ENCODE measurements around the gene TSSK6.

TSSK6 gene

GRCh38 chr19:19507354-19507753, 8.0 kb downstream of the TSSK6 start:
- DNase-seq (ENCODE audit: insufficient read length, low spot score) (no peak), FAIRE-seq (no peak)

GRCh38 chr19:19506592-19506991, 8.8 kb downstream of the TSSK6 start:
- DNase-seq (ENCODE audit: insufficient read length, low spot score) (no peak), FAIRE-seq (no peak)

GRCh38 chr19:19505669-19506326, 9.6 kb downstream of the TSSK6 start:
- FAIRE-seq (no peak), DNase-seq (ENCODE audit: insufficient read length, low spot score) (no peak)

GRCh38 chr19:19504754-19505668, 10.3 kb downstream of the TSSK6 start:
- FAIRE-seq = no peak
- no peak for DNase-seq (ENCODE audit: insufficient read length, low spot score)

- FAIRE-seq (no peak), DNase-seq (ENCODE audit: insufficient read length, low spot score) (no peak)
Measured at GRCh38 chr19:19502808-19503602, 12.3 kb downstream of the TSSK6 start.

- DNase-seq (ENCODE audit: insufficient read length, low spot score) (no peak), FAIRE-seq (no peak)
Measured at GRCh38 chr19:19502281-19502680, 13.1 kb downstream of the TSSK6 start.

- no peak for DNase-seq (ENCODE audit: insufficient read length, low spot score)
- no peak for FAIRE-seq
Measured at GRCh38 chr19:19501798-19502197, 13.6 kb downstream of the TSSK6 start.

GRCh38 chr19:19500975-19501644, 14.2 kb downstream of the TSSK6 start:
- no peak for DNase-seq (ENCODE audit: insufficient read length, low spot score)
- FAIRE-seq = no peak

GRCh38 chr19:19499272-19499995, 15.9 kb downstream of the TSSK6 start:
- DNase-seq (ENCODE audit: insufficient read length, low spot score) = no peak
- FAIRE-seq = no peak

- no peak for FAIRE-seq
- DNase-seq (ENCODE audit: insufficient read length, low spot score) = no peak
Measured at GRCh38 chr19:19498255-19498991, 16.9 kb downstream of the TSSK6 start.

- DNase-seq (ENCODE audit: insufficient read length, low spot score) (no peak), FAIRE-seq (no peak)
Measured at GRCh38 chr19:19495614-19496603, 19.4 kb downstream of the TSSK6 start.

GRCh38 chr19:19493841-19494546, 21.4 kb downstream of the TSSK6 start:
- FAIRE-seq (no peak), DNase-seq (ENCODE audit: insufficient read length, low spot score) (no peak)

- no peak for FAIRE-seq
- DNase-seq (ENCODE audit: insufficient read length, low spot score) = no peak
Measured at GRCh38 chr19:19492026-19492610, 23.2 kb downstream of the TSSK6 start.

- FAIRE-seq = no peak
- DNase-seq (ENCODE audit: insufficient read length, low spot score) = no peak
Measured at GRCh38 chr19:19491321-19492025, 23.9 kb downstream of the TSSK6 start.

- peak; percentile 91 for FAIRE-seq
- DNase-seq (ENCODE audit: insufficient read length, low spot score) = peak; percentile 91
Measured at GRCh38 chr19:19490214-19490968, 25.0 kb downstream of the TSSK6 start.

GRCh38 chr19:19489804-19490204, 25.5 kb downstream of the TSSK6 start:
- DNase-seq (ENCODE audit: insufficient read length, low spot score) = no peak
- FAIRE-seq = no peak

Measured in HTR-8/SVneo (cell line).